Activated CD8-positive, alpha-beta memory T cell treated with anti-CD3 and anti-CD28 coated beads for 36 hours (primary cell): ENCODE measurements around the gene COQ5. TPM values are rescaled to one million over a fixed set of nuclear protein-coding genes. Genes with fewer than 3 reads are reported as not detected.
"Not testable (repeated sequence)": the region's sequence is repeated elsewhere in the genome, so short reads cannot be mapped to it uniquely, and the experiment has no call there.

Experiments used
- CTCF ChIA-PET: fragments of 350-600 bp; sonication (Branson Sonifier 250); formaldehyde crosslinking; loops from one replicate; lab custom pipeline; 2021; ENCODE audit warnings: antibody characterized with exemption; lab: Charles Lee
- POLR2A ChIA-PET: fragments of 350-600 bp; sonication (Branson Sonifier 250); formaldehyde crosslinking; loops from one replicate; lab custom pipeline; 2021; ENCODE audit warnings: antibody characterized with exemption; lab: Charles Lee
- total RNA-seq, 2 experiments: library from RNA; stranded (reverse); gene quantifications; one replicate each; pipeline ENCODE4 v1.2.3, GENCODE V29; 2021

Gene COQ5
- total RNA-seq, 2 experiments from 2014 or later: 33.7 to 36.0 TPM

DNA sequence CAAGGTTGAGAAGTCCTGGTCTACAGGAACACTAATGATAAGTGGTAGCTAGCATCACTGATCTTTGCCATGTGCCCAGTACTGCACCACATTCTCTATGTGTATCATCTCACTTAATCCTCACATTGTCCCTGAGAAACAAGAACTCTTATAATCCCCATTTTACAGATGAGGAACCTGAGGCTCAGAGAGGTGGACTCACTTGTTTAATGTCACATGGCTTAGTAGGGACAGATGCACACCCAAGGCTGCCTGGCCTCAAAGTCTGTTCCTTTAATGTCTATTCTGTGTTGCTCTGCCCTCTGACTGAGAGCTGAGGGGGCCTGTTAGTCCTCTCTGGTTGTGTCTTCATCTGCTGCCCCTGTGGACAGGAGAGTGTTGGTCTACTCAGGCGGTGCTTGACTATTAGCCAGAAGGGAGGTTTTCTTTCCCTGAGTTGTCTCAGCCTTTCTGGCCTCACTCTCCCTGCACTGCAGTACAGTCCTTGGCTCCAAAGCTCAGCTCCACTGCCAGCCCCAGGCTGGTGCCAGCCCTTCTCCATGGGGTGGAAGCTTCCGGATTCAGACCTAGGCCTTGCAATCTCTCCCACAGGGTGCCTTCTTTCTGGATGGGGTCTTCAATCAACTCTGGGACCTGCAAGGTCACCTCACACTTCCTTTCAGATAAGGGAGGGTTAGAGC is 38.0 kb downstream of the COQ5 start:
- ChIA-PET POLR2A (interaction anchor here (0.6 kb wide), 1 partner anchor 290 kb away, joined by 5 read pairs; the partner anchor contains the start of gene RPLP0), CTCF (interaction anchor here (2.0 kb wide), 1 partner anchor 21 kb away, joined by 5 read pairs; no protein-coding TSS in a partner anchor)

DNA sequence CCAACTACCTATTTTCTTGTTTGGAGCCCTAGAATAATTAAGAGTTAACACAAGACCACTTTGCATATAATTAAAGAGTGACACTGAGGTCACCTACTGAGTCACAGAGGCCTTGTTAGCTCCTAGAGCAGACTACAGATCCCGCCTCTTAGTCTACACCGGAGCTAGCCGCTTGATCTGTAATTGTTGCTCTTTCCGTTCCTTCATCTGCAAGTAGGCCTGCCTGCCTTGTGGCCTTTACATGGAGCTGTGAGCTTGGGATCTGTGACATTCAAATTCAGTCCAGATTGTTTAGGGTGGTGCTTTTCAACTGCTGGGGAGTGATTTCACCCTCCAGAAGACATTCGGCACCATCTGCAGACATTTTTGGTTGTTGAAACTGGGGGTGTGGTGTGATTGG is 38.6 kb downstream of the COQ5 start:
- POLR2A ChIA-PET: no interaction called here
- CTCF ChIA-PET: interaction anchor here (2.0 kb wide), 1 partner anchor 20 kb away, joined by 5 read pairs; no protein-coding TSS in a partner anchor

DNA sequence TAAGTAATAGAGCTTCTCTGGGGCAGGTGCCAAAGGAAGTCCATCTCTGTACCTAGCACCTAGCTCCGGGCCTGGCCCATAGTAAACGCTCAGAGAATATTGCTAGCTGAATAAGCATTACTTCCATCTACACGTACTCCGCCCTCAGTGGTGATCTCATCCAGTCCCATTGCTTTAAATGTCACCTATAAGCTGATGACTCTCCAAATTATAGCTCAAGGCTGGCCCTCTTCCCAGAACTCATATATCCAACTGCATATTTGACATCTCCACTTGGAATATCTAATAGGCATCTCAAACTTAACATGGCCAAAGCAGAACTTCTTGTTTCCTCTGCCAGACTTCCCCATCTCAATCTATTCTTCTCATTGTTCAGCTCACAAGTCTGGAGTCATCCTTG is 39.9 kb downstream of the COQ5 start:
- ChIA-PET CTCF (no interaction called here), POLR2A (no interaction called here)

DNA sequence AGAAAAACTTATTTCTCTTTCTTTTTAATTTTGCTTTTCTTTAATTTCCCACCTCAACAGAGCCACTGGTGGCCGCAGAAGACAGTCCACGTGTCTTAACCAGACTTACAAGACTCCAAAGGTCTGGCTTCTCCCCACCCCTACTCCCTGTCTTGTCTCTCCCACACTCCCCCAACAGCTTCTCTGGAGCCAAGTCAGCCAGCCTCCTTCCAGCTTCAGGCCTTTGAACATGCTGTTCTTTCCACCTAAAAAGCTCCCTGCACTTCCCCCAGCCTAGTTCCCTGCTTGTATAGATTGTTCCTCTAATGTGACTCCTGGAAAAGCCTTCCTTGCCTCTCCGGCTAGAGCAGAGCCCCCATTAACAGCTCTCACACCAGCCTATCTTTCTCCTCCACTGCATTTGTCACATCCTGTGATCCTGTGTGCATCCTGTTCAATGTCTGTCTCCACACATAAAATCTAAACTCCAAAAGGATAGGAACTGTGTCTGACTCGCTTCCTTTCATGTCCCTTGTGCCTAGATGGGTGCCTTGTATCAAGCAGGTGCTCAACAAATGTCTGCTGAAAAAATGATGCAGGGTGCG is 40.8 kb downstream of the COQ5 start:
- POLR2A ChIA-PET: no interaction called here
- CTCF ChIA-PET: interaction anchor here (1.2 kb wide), 1 partner anchor 18 kb away, joined by 3 read pairs; no protein-coding TSS in a partner anchor

DNA sequence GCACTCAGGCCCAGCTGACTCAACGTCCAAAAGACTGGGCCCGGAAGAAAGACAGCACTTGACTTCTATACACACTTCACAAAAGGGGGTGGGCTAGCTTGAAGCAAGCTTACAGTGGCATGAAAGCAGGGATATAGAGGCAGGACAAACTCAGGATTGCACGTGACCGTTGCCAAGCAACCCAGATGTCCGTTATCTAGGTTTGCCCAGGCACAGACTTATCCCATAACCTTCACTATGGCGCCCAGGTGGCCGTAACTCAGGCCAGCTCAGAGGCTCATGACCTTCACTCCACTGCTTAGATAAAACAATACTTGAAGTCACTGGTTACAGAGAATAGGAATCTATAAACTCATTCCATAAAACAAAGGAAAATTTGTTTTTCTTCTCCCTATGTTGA is 41.4 kb downstream of the COQ5 start:
- CTCF ChIA-PET: interaction anchor here (1.2 kb wide), 1 partner anchor 17 kb away, joined by 3 read pairs; no protein-coding TSS in a partner anchor
- POLR2A ChIA-PET: not testable (repeated sequence)

DNA sequence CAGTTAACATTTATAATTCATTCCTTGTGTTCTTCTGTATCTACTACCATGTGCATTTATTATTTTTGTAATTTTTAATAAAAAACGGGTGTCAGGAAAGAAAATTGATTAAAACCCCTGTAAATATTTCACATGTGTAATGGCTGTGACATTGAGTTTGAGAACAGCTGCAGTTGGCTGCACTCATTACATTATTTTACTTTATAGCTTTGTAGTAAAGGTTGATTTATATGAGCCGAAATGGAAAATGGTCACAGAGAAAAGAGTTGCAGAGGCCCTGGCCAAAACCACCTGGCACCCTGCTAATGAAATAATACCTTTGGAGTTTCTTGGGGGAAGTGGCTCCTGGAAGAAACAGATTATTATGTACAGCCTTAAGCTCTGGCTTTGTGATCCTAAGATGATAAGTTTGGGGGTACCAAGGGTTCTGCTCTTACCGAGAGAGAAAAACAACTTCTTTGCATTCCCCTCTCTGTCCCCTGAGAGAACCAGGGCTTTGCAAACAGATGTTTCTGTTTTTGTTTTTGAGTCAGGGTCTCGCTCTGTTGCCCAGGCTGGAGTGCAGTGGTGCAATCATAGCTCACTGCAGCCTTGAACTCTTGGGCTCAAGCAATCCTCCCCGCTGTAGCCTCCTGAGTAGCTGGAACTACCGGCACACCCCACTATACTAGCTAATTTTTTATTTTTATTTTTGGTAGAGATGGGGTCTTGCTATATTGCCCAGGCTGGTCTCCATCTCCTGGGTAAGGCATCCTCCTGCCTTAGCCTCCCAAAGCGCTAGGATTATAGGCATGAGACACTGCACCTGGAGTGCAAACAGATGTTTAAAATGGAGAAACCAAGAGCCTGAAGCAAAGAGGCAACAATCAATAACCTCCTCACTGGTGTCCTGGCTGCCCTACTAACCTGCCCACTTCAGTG is 42.7 kb downstream of the COQ5 start:
- ChIA-PET CTCF (no interaction called here), POLR2A (interaction anchor here (0.6 kb wide), 1 partner anchor 10 kb away, joined by 4 read pairs; the partner anchor contains the start of gene DYNLL1)

DNA sequence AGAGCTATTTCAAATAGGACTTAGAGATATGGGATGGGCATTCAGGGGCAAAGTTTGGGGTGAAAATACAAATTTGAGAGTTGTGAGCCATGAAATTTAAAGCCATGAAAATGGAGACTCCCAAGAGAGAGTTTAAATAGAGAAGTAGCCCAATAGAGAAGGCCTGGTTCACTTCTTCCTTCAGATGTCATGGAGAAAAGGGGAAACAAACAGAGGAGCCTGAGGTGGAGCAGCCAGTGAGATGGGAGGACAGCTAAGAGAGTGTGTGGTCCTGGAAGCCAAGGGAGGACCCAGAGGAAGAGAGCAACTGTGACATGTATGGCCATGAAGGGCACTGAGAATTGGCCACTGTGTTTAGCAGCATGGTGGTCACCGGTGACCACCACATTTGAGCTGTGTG is 45.3 kb downstream of the COQ5 start:
- POLR2A ChIA-PET: interaction anchor here (0.6 to 0.7 kb wide), 3 partner anchors 39 to 177 kb away, joined by 3 to 7 read pairs (median 5); no protein-coding TSS in a partner anchor
- CTCF ChIA-PET: interaction anchor here (0.6 to 0.9 kb wide), 2 partner anchors 10 to 90 kb away, joined by 3 read pairs; no protein-coding TSS in a partner anchor

DNA sequence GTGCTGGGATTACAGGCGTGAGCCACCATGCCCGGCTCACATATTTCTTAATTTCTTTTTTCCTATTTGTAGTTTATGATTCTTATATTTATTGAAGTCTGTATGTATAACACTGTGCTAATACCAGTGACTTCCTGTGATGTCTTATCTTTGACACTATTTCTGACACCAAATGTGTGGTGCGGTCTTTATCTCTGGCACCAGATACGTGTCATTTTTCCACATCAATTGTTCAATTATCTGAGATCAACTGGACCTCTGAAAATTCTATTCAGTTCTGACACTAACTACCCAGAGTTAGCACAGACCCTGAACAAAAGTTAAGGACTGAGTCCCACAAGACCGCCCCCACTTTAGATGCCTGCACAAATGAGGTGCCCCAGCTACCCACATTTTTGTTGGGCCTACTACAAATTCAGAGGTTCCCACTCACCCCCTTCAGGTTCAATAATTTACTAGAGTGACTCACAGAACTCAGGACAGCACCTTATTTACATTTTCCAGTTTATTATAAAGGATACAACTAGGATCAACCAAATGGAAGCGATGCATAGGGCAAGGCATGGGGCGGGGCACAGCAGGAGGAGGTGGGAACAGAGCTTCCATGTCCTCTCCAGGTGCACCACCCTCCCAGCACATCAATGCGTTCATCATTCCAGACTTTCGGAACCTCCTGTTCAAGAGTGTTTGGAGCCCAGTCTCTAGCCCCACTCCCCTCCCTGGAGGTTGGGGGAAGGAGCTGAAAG is 47.8 kb downstream of the COQ5 start:
- POLR2A ChIA-PET: no interaction called here
- CTCF ChIA-PET: no interaction called here

DNA sequence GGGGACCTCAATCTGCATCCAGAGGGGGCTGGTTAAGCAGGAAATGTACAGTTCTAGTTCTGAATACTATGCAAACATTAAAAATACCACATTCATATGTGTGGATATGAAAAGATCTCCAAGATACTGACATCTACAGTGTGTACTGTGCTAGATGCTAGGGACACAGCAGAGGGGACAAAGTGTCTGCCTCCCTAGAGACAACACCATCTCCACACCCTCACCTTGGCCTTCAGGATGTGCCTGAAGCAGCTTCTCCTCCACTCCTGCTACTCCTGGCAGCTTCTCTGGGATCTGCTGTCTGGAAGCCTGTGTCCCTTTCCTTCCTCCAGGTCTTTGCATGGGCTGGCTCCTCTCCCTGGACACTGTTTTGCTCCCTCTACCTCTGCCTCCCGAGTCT is 48.7 kb downstream of the COQ5 start:
- POLR2A ChIA-PET: no interaction called here

DNA sequence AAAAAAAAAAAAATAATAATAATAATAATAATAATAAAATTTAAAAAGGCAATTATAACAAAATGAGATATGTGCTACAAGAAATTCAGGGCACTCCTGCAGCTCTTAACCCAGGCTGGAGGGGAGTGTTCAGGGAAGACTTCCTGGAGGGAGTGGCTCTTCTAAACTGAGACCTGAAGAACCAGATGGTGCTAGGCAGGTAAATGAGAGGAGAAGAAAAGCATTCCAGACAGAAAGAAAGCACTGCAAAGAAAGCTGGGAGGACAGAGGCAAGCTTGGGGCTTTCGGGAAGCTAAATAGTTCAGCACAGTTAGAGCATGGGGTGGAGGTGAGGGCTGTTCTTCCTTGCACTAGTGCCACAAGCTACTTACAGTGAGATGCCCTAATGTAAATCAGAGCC is 49.5 kb downstream of the COQ5 start:
- POLR2A ChIA-PET: no interaction called here
- CTCF ChIA-PET: interaction anchor here (0.5 kb wide), 2 partner anchors 64 to 585 kb away, joined by 3 read pairs; no protein-coding TSS in a partner anchor

More for the DNA sequence above, 48.7 kb downstream of the COQ5 start:
- CTCF ChIA-PET: no interaction called here

DNA sequence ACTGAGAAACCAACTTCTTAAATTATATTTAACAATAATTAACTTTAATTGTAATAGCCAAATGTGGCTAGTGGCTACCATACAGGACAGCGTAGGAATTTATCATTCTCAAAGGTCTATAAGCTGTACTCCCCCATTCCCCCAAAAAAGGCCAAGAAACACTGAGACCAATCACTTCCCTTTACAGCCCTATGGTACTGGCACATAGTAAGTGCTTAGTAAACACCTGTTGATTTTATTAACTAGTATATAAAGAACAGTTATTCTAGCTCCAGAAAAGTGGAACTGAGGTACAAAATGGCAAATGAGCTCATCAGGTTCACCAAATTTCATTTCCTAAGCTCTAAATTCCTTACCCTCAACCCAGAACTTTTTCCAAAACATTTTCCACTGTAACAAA is 53.3 kb downstream of the COQ5 start:
- CTCF ChIA-PET: interaction anchor here (0.7 to 1.7 kb wide), 2 partner anchors 9 to 19 kb away, joined by 3 to 8 read pairs; no protein-coding TSS in a partner anchor
- POLR2A ChIA-PET: interaction anchor here (0.6 kb wide), 1 partner anchor 19 kb away, joined by 8 read pairs; no protein-coding TSS in a partner anchor

DNA sequence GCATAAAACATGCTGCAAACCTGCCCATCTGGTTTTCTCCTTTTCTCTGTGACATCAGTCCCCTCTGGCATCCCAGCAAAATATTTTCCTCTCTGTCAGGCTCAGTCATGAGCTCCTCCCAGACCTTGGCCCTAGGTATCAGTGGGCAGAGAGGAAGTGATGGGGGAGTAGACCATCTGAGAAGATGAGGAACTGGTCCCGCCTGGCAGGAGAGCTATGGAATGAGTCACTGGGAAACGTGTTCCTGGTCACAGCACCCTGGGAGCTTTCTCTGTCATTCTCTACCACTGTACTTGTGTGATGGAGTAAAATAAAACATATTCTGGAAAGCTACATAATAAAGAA is 54.4 kb downstream of the COQ5 start:
- CTCF ChIA-PET: interaction anchor here (1.0 to 1.7 kb wide), 2 partner anchors 20 to 22 kb away, joined by 3 to 8 read pairs; no protein-coding TSS in a partner anchor

DNA sequence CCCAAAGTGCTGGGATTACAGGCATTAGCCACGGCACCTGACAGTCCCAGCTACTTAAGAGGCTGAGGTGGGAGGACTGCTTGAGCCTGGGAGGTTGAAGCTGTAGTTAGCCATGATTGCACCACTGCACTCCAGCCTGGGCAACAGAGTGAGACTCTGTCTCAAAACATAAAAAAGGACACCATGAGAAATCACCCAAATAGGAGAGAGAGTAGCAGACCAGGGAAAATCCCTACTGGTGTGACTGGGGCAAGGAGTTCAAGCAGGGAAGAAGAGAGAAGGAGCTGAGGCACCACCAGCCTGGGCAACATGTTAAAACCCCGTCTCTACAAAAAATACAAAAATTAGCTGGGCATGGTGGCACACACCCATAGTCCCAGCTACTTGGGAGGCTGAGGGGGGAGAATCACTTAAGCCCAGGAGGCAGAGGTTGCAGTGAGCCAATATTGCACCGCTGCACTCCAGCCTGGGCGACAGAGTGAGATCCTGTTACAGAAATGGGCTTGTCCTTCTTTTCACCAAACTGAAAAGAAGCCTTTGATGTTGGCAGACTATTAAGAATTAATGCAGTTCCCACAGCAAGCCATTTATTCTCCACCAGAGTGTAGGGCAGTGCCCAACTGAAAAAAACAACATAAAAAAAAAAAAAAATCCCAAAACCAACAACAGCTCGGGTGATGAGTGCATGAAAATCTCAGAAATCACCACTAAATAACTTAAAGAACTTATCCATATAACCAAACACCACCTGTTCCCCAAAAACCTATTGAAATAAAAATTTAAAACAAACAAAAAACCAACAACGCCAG is 54.9 kb downstream of the COQ5 start:
- POLR2A ChIA-PET: no interaction called here
- CTCF ChIA-PET: interaction anchor here (0.6 to 1.7 kb wide), 4 partner anchors 9 to 30 kb away, joined by 3 to 8 read pairs (median 3); no protein-coding TSS in a partner anchor

More for the DNA sequence above, 54.4 kb downstream of the COQ5 start:
- POLR2A ChIA-PET: interaction anchor here (0.6 kb wide), 2 partner anchors 107 to 123 kb away, joined by 3 read pairs; partner anchors contain the start of gene POP5

DNA sequence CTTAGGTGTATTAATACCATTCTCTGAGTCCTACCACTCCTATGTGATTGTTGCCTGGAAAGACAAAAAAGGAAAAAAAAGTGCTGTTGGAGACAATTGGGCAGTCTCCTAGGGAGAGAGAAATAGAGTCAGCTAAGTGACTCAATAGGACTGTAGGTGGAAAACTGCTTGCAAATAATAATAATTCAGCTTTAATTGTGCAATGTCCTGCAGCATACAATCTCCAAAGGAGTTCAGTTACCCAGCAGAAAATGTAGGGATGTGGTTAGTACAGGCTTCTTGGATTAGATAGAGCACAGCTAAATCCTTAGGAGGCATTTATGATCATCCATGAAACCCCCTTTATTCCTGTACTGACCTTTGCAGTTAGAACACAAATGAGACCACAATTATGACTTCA is 56.4 kb downstream of the COQ5 start:
- POLR2A ChIA-PET: no interaction called here
- CTCF ChIA-PET: interaction anchor here (1.2 kb wide), 1 partner anchor 22 kb away, joined by 4 read pairs; no protein-coding TSS in a partner anchor

DNA sequence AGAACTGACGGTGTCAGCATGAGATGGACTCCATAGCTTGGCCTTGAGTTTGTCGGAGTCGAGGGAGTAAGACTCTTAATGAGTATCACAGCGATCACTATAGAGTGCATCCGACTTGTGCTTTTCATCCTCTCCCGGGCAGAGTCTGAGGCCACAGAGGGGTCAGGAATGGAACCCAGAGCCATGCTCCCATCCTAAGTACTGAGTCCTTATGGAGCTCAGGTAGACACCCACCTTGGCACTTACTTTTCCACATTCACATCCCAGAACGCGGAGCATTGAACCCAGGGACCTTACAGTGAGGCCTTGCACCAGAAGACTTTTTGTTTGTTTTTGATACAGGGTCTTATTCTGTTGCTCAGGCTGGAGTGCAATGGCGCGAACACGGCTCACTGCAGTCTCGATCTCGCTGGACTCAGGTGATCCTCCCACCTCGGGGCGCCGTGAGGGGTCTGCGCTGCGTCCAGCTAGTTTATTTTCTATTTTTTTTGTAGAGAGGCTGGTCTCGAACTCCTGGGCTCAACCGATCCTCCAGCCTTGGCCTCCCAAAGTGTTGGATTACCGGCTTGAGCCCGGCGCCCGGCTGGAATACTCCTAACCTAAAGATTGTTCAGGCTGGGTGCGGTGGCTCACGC is 58.7 kb downstream of the COQ5 start:
- CTCF ChIA-PET: interaction anchor here (0.6 to 2.3 kb wide), 10 partner anchors 13 to 157 kb away, joined by 3 to 8 read pairs (median 5); no protein-coding TSS in a partner anchor
- POLR2A ChIA-PET: interaction anchor here (1.9 to 2.5 kb wide), 2 partner anchors 14 to 111 kb away, joined by 4 to 12 read pairs; partner anchors contain the start of gene POP5

DNA sequence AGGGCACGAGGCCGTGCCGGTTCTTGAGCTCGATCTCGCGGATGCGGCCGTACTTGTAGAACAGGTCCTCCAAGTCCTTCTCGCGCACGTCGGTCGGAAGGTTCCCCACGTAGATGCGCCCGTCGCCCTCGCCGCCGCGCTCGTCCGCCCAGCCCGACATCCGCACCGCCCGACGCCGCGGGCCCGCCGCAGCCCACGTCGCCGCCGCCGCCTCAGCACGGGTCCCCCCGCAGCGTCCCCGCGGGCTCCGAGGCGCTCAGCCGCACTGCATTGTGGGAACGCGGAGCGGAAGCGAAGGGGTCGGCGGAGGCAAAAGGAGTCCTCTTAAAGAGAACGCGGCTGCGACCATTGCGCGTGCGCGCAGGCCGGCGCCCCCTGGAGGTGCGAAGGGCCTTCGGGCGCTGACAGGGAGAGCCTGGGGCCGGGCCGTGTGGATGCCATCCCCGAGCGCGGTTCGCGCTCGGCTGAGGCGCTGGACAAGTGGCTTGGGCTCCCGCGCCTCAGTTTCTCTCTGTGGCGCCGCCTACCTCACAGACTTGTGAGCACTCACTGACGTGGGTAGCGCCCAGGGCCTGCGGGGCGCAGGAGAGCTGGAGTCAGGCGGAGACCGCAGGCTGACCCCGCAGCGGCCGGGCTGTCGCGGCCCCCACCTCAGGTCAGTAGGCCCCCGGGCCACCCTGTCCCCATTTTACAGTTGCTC is 59.4 kb downstream of the COQ5 start, which contains the start of gene SRSF9:
SRSF9 (minus strand) TSS at position 299 of the 700 bp plus-strand sequence; CDS start at position 160, 139 bp downstream.
- CTCF ChIA-PET: interaction anchor here (0.8 to 2.3 kb wide), 16 partner anchors 10 to 246 kb away, joined by 3 to 8 read pairs (median 3); a partner anchor contains a TSS
- POLR2A ChIA-PET: interaction anchor here (0.6 to 2.5 kb wide), 7 partner anchors 11 to 662 kb away, joined by 3 to 12 read pairs (median 4); partner anchors contain the start of genes DYNLL1, POP5, RNU4-2 and RPLP0
